Measurements from ENCODE around the gene MINDY1. TPM values are rescaled to one million over a fixed set of nuclear protein-coding genes. Genes with fewer than 3 reads are reported as not detected.

Gene MINDY1
- polyA plus RNA-seq, 3 donors: 11.5 to 25.0 (median 13.2) TPM

DNA sequence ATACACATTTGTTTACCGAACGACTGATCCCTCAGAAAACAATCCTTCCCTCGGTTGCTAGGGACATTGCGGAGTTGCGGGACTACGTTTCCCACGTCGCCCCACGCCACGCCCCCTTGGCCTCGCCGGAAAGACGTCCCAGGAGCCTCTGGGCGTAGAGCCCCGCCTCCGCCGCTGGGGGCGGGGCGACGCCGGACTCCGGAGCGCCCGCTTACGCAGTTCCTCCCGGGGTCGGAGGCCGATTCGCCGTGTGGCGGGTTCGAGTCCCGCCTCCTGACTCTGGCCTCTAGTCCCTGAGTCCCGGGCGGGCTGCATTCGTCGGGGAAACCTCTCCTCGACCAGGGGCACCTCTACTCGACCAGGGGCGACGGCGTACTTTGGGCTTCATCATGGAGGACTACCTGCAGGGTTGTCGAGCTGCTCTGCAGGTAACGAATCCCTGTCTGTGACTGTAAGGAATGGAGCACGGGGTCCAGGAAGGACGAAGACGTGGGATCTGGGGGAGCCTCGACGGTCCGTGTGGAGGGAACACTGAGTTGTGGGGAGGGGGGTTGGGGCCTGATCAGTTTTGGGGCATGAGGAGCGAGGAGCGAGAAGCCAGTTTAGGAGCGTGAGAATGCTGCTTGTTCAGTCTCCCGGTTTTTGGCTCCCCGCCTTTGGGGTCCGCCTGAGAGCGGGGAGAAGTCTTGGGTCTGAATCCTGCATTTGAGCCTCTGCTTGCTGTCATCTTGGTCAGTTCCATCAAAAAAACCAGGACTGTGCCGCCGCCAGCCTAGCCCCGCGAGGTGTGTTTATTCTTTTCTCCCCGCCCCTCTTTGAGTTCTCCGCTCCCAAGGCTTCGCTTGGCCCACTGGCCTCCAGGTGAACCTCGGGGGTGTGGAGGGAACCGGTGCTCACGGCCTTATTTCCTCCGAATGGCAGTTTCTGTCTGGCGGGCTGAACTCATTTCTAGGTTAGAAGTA lies 1.8 kb upstream of the MINDY1 start, which contains the start of gene PRUNE1:
PRUNE1 (plus strand) TSS at position 206 of the 962 bp plus-strand sequence; CDS start at position 390, 184 bp downstream.
- Mint-ChIP-seq H3K36me3 (peaks cover 4 to 10% of the 10 kb centered on the region in 2 donors), H3K9me3 (no peaks in the 10 kb centered on the region), H3K4me3 (peak within 1 kb of the TSS; percentile 97 to 98), H3K27ac (peak within 1 kb of the TSS; percentile 98 to 99 (median 99)), H3K4me1 (peaks cover 60% of the 10 kb centered on the region), H3K27me3 (ENCODE audit: low read depth in 3 of 3) (peaks cover 0 to 10% (median 0%) of the 10 kb centered on the region in 3 donors)
- H3K27ac ChIP-seq (ENCODE audit: low read depth in 1 of 2, low read length in 2 of 2): peak within 1 kb of the TSS; percentile 89 to 95
- H3K4me3 ChIP-seq (replicated peaks in 1 of 3; ENCODE audit: low read depth in 2 of 3, low read length in 3 of 3): peak within 1 kb of the TSS; percentile 73 to 88 (median 78)
- no peaks in the 10 kb centered on the region for H3K27me3 ChIP-seq (ENCODE audit: control insufficient read depth in 2 of 2, insufficient read depth in 2 of 2, low read length in 2 of 2)
- H3K4me1 ChIP-seq (ENCODE audit: control insufficient read depth in 1 of 2, insufficient read depth in 2 of 2, low read length in 2 of 2): peaks cover 51 to 57% of the 10 kb centered on the region in 2 donors
- peak within 1 kb of the TSS; percentile 93 for H2AFZ ChIP-seq (ENCODE audit: insufficient read depth, low read depth, low read length, poor library complexity, severe bottlenecking)
- peaks cover 0 to 8% of the 10 kb centered on the region in 2 donors for H3K36me3 ChIP-seq (replicated peaks in 1 of 2; ENCODE audit: control insufficient read depth in 1 of 2, insufficient read depth in 2 of 2, low read length in 2 of 2)
- TF ChIP-seq, protein P1, sequence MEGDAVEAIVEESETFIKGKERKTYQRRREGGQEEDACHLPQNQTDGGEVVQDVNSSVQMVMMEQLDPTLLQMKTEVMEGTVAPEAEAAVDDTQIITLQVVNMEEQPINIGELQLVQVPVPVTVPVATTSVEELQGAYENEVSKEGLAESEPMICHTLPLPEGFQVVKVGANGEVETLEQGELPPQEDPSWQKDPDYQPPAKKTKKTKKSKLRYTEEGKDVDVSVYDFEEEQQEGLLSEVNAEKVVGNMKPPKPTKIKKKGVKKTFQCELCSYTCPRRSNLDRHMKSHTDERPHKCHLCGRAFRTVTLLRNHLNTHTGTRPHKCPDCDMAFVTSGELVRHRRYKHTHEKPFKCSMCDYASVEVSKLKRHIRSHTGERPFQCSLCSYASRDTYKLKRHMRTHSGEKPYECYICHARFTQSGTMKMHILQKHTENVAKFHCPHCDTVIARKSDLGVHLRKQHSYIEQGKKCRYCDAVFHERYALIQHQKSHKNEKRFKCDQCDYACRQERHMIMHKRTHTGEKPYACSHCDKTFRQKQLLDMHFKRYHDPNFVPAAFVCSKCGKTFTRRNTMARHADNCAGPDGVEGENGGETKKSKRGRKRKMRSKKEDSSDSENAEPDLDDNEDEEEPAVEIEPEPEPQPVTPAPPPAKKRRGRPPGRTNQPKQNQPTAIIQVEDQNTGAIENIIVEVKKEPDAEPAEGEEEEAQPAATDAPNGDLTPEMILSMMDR (IDR thresholded peaks at IDR 0.05): no peak
- H3K4me2 ChIP-seq (replicated peaks; ENCODE audit: extremely low read depth, low read length, poor library complexity, severe bottlenecking): peak within 1 kb of the TSS; percentile 89
- H3K79me2 ChIP-seq (ENCODE audit: insufficient read depth, low read length): peaks cover 59% of the 10 kb centered on the region
- DNase-seq: peak; percentile 99 to 100 (median 99)
- WGBS (ENCODE audit: insufficient coverage): under 1% methylated on average over 64 of the region's 69 CpGs
- no peaks in the 10 kb centered on the region for H3K9me3 ChIP-seq (replicated peaks in 1 of 2; ENCODE audit: control insufficient read depth in 1 of 2, insufficient read depth in 1 of 2, low read length in 2 of 2)
- peak within 1 kb of the TSS; percentile 87 for H3K9ac ChIP-seq (ENCODE audit: insufficient read depth, low read length, poor library complexity, severe bottlenecking)
- no peaks in the 10 kb centered on the region for H4K20me1 ChIP-seq (ENCODE audit: insufficient read depth, low read length)
- intact Hi-C loops (cut with micrococcal nuclease): loop anchor here (5.0 to 10.0 kb wide), 6 partner anchors 36 to 159 kb away; partner anchors contain the start of genes LYSMD1 (in 2 of the 2), SCNM1 (in 2 of the 2), ARNT (in 1 of the 2) and CDC42SE1 (in 1 of the 2)

DNA sequence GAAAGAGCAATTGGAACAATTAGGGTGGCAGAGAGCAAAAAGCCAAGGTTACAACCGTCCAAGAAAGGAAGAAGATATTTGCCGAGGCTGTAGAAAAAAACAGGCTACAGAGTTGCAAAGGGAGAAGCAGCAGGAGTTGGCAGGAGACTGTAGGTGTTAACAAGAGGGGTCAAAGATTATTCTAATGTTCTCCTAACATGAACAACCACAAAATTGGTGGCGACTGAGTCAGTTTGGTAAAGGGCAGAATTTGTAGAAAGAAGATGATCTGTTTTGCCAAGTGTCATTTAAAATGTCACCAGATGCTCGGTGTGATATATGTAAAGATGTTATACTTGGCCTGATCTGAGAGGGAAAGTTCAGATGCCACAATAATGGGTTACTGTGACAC lies 1.1 kb upstream of the MINDY1 start:
- Histone ChIP-seq H3K27ac (ENCODE audit: low read depth in 1 of 2, low read length in 2 of 2) (peak overlapping the region; percentile 89 to 95), H3K36me3 (replicated peaks in 1 of 2; ENCODE audit: control insufficient read depth in 1 of 2, insufficient read depth in 2 of 2, low read length in 2 of 2) (peaks cover 0 to 2% of the 10 kb centered on the region in 2 donors), H2AFZ (ENCODE audit: insufficient read depth, low read depth, low read length, poor library complexity, severe bottlenecking) (peak overlapping the region; percentile 41), H3K4me2 (replicated peaks; ENCODE audit: extremely low read depth, low read length, poor library complexity, severe bottlenecking) (peak overlapping the region; percentile 89), H3K9me3 (replicated peaks in 1 of 2; ENCODE audit: control insufficient read depth in 1 of 2, insufficient read depth in 1 of 2, low read length in 2 of 2) (no peaks in the 10 kb centered on the region), H3K4me3 (replicated peaks in 1 of 3; ENCODE audit: low read depth in 2 of 3, low read length in 3 of 3) (peak overlapping the region; percentile 4 to 88 (median 78)), H3K4me1 (ENCODE audit: control insufficient read depth in 1 of 2, insufficient read depth in 2 of 2, low read length in 2 of 2) (peaks cover 57 to 64% of the 10 kb centered on the region in 2 donors), H3K27me3 (ENCODE audit: control insufficient read depth in 2 of 2, insufficient read depth in 2 of 2, low read length in 2 of 2) (no peaks in the 10 kb centered on the region), H3K9ac (ENCODE audit: insufficient read depth, low read length, poor library complexity, severe bottlenecking) (peak overlapping the region; percentile 87), H4K20me1 (ENCODE audit: insufficient read depth, low read length) (no peaks in the 10 kb centered on the region), H3K79me2 (ENCODE audit: insufficient read depth, low read length) (peaks cover 66% of the 10 kb centered on the region)
- Mint-ChIP-seq H3K36me3 (peaks cover 4 to 10% of the 10 kb centered on the region in 2 donors), H3K9me3 (no peaks in the 10 kb centered on the region), H3K27me3 (ENCODE audit: low read depth in 3 of 3) (peaks cover 0 to 10% (median 0%) of the 10 kb centered on the region in 3 donors), H3K27ac (peak overlapping the region; percentile 98 to 99 (median 99)), H3K4me1 (peaks cover 67% of the 10 kb centered on the region), H3K4me3 (peak overlapping the region; percentile 84 to 97)
- TF ChIP-seq, protein P1 (IDR thresholded peaks at IDR 0.05): no peak
- 22% methylated on average over 2 of the region's 4 CpGs for WGBS (ENCODE audit: insufficient coverage)
- intact Hi-C loops (cut with micrococcal nuclease): loop anchor here (5.0 to 10.0 kb wide), 6 partner anchors 36 to 159 kb away; partner anchors contain the start of genes LYSMD1 (in 2 of the 2), SCNM1 (in 2 of the 2), ARNT (in 1 of the 2) and CDC42SE1 (in 1 of the 2)
- no peak for DNase-seq
